ENCODE results near the gene CCDC7.

Gene CCDC7

DNA sequence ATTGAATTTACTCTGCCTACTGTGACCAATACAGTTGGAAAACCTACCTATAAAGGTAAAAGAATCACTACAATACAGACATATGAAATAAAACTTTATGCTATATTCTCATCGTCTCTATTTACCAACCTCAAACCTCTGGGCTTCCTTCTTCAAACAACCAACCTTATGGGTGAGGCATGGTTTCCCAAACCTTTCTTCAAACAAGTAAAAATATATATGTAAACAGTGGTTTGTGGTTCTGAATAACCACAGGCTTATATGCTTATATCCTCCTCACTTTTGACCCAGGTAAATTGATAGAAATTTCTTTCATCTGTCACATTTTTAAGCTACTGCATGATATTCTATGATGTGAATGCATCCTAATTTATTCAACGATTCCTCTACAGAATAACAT, 408.5 kb downstream of the CCDC7 start:
- H3K4me3 ChIP-seq (ENCODE audit: low read depth, low read length), result no peak overlapping the region
- no peak for TF ChIP-seq CTCF (IDR thresholded peaks at IDR 0.05; ENCODE audit: low read depth, low read length)

DNA sequence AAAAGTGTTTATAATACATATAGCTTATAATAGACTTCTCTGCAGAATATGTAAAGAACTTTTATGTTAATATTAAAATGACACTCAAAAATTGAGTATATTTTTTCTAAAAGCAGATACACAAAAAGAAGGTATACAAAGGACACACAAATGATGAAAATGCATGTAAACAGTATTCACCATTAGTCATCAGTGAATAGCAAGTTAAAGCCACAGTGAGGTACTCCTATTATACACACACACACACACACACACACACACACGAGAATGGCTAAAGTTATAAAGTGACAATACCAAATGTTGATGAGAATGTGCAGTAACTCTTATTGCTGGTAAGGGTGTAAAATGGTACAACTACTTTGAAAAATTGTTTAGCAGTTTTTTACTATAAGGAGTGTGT, 419.2 kb downstream of the CCDC7 start:
- TF ChIP-seq CTCF (IDR thresholded peaks at IDR 0.05; ENCODE audit: low read depth, low read length), result no peak
- no peak overlapping the region for H3K4me3 ChIP-seq (ENCODE audit: low read depth, low read length)

DNA sequence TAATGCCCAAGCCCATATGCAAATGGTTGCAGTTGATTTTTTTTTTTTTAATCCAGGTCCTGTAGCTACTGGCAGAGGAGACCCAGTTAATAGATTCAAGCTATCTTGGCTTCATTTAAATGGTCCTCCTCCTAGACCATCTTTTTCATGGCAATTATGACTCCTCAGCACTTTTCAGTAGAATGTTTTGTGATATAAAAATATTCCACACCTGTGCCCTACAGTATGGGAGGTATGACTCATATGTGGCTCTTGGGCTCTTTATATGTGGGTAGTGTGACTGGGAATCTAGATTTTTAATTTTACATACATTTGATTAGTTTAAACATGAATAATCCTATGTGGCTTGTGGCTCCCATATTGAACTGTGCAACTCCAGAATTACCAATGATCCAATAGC, 432.0 kb downstream of the CCDC7 start:
- H3K4me3 ChIP-seq (ENCODE audit: low read depth, low read length), result no peak overlapping the region
- TF ChIP-seq CTCF (IDR thresholded peaks at IDR 0.05; ENCODE audit: low read depth, low read length), result no peak

DNA sequence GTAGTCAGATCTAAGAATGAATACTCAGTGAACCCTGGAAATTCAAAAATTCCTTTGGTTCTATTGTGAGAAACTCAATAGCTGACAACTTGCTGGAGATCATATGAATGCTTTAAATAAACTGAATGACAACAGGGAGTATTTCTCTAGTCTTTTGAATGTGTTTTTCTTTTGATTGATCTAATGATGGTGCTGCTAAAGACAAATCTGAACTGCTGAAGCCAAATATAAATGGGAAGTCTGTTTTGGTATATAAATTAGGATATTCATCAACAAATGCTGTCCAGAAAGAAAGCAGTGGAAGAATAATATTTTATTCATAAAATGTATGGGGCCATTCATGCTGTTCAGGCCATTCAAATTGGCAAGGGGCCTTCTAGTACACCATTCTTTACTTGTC, 432.7 kb downstream of the CCDC7 start:
- no peak overlapping the region for H3K4me3 ChIP-seq (ENCODE audit: low read depth, low read length)

DNA sequence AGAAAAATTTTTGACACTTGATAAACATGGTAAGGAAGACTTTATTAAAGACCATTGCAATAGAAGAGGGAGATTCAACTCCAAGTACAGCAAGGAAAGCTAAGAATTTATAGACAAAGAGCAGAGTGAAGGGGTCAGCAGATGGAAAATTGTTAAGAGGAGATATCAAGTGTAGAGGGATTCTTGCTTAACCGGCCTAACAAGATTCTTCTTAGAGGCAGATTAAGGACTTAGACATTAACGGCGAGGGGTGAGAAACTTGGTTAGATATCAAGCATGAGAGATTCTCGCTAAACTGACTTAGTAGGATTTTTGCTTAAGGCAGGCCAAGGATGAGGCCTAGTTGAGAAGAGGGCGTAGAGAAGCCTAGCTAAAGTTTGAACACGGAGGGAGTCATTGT, 436.1 kb downstream of the CCDC7 start:
- TF ChIP-seq CTCF (IDR thresholded peaks at IDR 0.05; ENCODE audit: low read depth, low read length), result no peak
- H3K4me3 ChIP-seq (ENCODE audit: low read depth, low read length), result no peak overlapping the region

More for the DNA sequence above, 432.7 kb downstream of the CCDC7 start:
- no peak for TF ChIP-seq CTCF (IDR thresholded peaks at IDR 0.05; ENCODE audit: low read depth, low read length)

DNA sequence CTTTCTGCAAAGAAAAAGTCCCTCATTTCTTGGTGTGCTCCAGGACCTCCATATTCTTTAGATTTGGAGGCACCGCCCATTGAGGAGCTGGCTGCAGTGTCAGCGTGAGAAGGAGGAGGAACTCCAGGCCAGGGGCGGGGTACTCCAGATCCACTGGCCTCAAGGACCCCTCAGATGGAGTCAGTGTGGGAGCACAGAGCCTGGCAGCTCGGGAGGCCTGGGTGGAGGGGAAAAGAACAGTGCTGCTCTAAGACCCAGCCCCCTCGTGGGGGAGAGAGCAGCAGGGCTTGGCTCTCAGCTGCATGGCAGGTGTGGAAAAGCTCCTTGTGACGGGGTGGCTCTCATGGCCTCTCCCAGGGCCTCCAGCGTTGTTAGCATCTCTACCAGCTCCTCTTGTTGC, 441.5 kb downstream of the CCDC7 start:
- TF ChIP-seq CTCF (IDR thresholded peaks at IDR 0.05; ENCODE audit: low read depth, low read length), result no peak
- H3K4me3 ChIP-seq (ENCODE audit: low read depth, low read length), result no peak overlapping the region

DNA sequence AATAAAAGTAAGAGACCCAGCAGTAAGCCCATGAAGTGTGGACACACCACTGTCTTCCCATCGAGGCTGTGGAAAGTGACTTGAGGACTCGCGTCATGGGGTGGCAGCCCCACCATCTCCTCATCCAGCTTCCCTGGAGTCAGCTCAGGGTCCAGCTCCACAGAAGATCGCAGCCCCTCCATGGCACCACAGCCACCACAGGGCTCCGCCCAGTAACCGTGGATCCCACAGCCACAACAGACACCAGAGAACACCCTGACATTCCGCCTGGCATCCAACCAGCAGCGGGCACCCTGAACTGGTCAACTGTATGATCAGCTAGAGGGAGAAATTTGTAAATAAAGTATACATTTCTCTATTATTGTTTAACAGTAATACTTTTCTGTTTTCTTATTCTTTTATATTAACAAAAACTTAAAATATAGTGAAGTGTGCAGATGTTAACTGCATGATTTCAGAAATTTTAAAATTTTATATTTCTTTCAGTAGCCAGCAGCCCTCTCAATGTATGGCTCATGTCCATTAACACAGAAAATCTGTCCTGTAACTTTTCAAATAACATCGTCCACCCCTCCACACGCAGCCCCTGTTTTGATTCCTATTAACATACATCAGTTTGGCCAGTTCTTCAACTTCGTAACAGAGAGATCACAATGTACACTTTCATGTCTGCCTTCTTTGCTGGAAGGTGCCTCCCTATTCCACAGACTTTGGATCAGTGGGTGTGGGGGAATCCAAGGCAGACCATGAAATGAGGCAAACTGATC, 442.4 kb downstream of the CCDC7 start:
- TF ChIP-seq CTCF (IDR thresholded peaks at IDR 0.05; ENCODE audit: low read depth, low read length), result no peak
- no peak overlapping the region for H3K4me3 ChIP-seq (ENCODE audit: low read depth, low read length)
